Left ventricle myocardium inferior (tissue), 1 donor: ENCODE measurements around the gene PGAM5. TPM values are rescaled to one million over a fixed set of nuclear protein-coding genes. Genes with fewer than 3 reads are reported as not detected.
"Not testable (repeated sequence)": the region's sequence is repeated elsewhere in the genome, so short reads cannot be mapped to it uniquely, and the experiment has no call there.

Experiments used
- DNase-seq: peaks from one replicate; pipeline ENCODE4 v3.0.0-alpha.2; 2020
- H3K27ac ChIP-seq: fragments of 200-600 bp; replicated peaks from 2 replicates; pipeline ENCODE4 v1.8.0; 2021
- H3K27me3 ChIP-seq: fragments of 200-600 bp; 2 replicates; pipeline ENCODE4 v1.8.0; 2021; ENCODE audit warnings: low read depth
- H3K36me3 ChIP-seq: fragments of 200-600 bp; 2 replicates; pipeline ENCODE4 v1.8.0; 2021
- H3K4me1 ChIP-seq: fragments of 200-600 bp; 2 replicates; pipeline ENCODE4 v1.8.0; 2021
- H3K4me3 ChIP-seq: fragments of 200-600 bp; 2 replicates; pipeline ENCODE4 v1.8.0; 2021; ENCODE audit warnings: mild to moderate bottlenecking, moderate library complexity
- H3K9me3 ChIP-seq: fragments of 200-600 bp; replicated peaks from 2 replicates; pipeline ENCODE4 v1.8.0; 2021
- CTCF ChIP-seq: fragments of 200-600 bp; IDR thresholded peaks from 2 replicates; pipeline ENCODE4 v1.8.0; 2021; ENCODE audit warnings: antibody characterized with exemption, mild to moderate bottlenecking, borderline replicate concordance
- intact Hi-C: fragments of 100-400 bp; cut with micrococcal nuclease; formaldehyde crosslinking; loops from one replicate; pipeline ENCODE4 v1.11.0; 2022
- total RNA-seq: library from RNA; stranded (reverse); fragmentation: NEBNext Ultra II Directional; extraction: Animal tissue kit (Norgen Biotek cat#: 25700); gene quantifications from one replicate; pipeline ENCODE4 v1.2.1, GENCODE V29; 2021
- donor health status: DM: no; HTN: yes; CAD: no; lungs with severe emphysema.

Gene PGAM5
- total RNA-seq, 1 donor from 2014 or later, result 27.3 TPM

GRCh38 chr12:132746613-132747012 is 36.0 kb downstream of the PGAM5 start:
- Histone ChIP-seq H3K27ac (no peak overlapping the region), H3K4me3 (no peak overlapping the region), H3K36me3 (peaks cover 97% of the 10 kb centered on the region), H3K4me1 (peaks cover 7% of the 10 kb centered on the region), H3K27me3 (no peaks in the 10 kb centered on the region), H3K9me3 (no peaks in the 10 kb centered on the region)
- intact Hi-C loops, result no loop called here
- no peak for DNase-seq
- no peak for TF ChIP-seq CTCF

GRCh38 chr12:132747395-132747794 is 36.8 kb downstream of the PGAM5 start:
- no peak for DNase-seq
- intact Hi-C loops, result no loop called here
- Histone ChIP-seq H3K27ac (no peak overlapping the region), H3K9me3 (no peaks in the 10 kb centered on the region), H3K4me1 (peaks cover 5% of the 10 kb centered on the region), H3K36me3 (peaks cover 97% of the 10 kb centered on the region), H3K27me3 (no peaks in the 10 kb centered on the region), H3K4me3 (no peak overlapping the region)
- TF ChIP-seq CTCF, result no peak

- DNase-seq, result no peak
Measured at GRCh38 chr12:132747896-132748295, 37.3 kb downstream of the PGAM5 start.

GRCh38 chr12:132748319-132748718 is 37.7 kb downstream of the PGAM5 start:
- H3K27ac ChIP-seq, result no peak overlapping the region
- H3K27me3 ChIP-seq, result no peaks in the 10 kb centered on the region
- no peaks in the 10 kb centered on the region for H3K9me3 ChIP-seq
- no peak for DNase-seq
- intact Hi-C loops, result no loop called here
- TF ChIP-seq CTCF, result no peak
- peaks cover 96% of the 10 kb centered on the region for H3K36me3 ChIP-seq
- peaks cover 5% of the 10 kb centered on the region for H3K4me1 ChIP-seq
- H3K4me3 ChIP-seq, result no peak overlapping the region

More at GRCh38 chr12:132747896-132748295, 37.3 kb downstream of the PGAM5 start:
- H3K4me1 ChIP-seq, result peaks cover 5% of the 10 kb centered on the region
- intact Hi-C loops, result no loop called here
- H3K27me3 ChIP-seq, result no peaks in the 10 kb centered on the region
- H3K4me3 ChIP-seq, result no peak overlapping the region
- TF ChIP-seq CTCF, result no peak
- peaks cover 97% of the 10 kb centered on the region for H3K36me3 ChIP-seq
- no peaks in the 10 kb centered on the region for H3K9me3 ChIP-seq
- H3K27ac ChIP-seq, result no peak overlapping the region

GRCh38 chr12:132753670-132754069 is 43.0 kb downstream of the PGAM5 start:
- peaks cover 75% of the 10 kb centered on the region for H3K36me3 ChIP-seq
- H3K4me1 ChIP-seq, H3K4me3 ChIP-seq, H3K27me3 ChIP-seq, intact Hi-C loops, DNase-seq, H3K9me3 ChIP-seq, H3K27ac ChIP-seq: not testable (repeated sequence)

- H3K27me3 ChIP-seq, result no peaks in the 10 kb centered on the region
- peaks cover 69% of the 10 kb centered on the region for H3K36me3 ChIP-seq
- H3K9me3 ChIP-seq, result no peaks in the 10 kb centered on the region
- no peak for TF ChIP-seq CTCF
- no peak for DNase-seq
- no peak overlapping the region for H3K4me3 ChIP-seq
- H3K27ac ChIP-seq, result no peak overlapping the region
- intact Hi-C loops, result no loop called here
- peaks cover 2% of the 10 kb centered on the region for H3K4me1 ChIP-seq
Measured at GRCh38 chr12:132754160-132754932, 43.7 kb downstream of the PGAM5 start.

- H3K27ac ChIP-seq, H3K9me3 ChIP-seq, H3K27me3 ChIP-seq, intact Hi-C loops, DNase-seq, H3K4me3 ChIP-seq: not testable (repeated sequence)
- H3K4me1 ChIP-seq, result peaks cover 39% of the 10 kb centered on the region
- H3K36me3 ChIP-seq, result peaks cover 25% of the 10 kb centered on the region
Measured at GRCh38 chr12:132758825-132759224, 48.2 kb downstream of the PGAM5 start.
